ENCODE measurements around the gene ODC1.
"Not testable (repeated sequence)": the region's sequence is repeated elsewhere in the genome, so short reads cannot be mapped to it uniquely, and the experiment has no call there.

The ODC1 gene

DNA sequence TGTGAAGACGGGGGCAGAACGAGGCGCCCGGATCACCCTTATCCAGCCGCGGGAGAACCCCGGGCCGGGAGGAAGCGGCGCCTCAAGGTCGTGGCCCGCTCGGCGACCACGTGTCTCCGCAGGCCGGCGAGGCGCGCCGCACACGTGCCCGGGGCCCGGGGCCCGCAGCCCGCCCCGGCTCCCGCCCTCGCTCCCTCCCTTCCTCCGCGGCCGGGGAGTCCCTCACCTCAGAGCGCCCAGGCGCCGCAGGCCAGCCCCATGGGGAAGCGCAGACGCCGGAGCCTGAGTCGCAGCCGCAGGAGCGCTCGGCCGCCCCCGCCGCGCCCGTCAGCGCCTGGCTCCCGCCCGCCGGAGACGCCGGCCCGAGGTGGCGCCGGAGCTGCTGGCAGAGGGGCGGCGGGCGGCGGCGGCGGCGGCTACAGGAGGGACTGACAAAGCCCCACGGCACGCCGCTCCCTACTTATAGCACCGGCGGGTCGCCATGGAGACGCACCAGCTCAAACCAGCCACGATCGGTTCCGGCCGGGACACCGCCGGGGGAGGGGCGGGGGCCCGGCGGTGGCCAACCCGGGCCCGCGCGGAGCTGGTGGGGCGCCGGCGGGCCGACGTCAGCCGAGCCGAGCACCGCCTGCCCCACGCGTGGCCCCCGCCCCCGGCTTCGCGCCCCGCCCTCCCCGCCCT, at the start of gene ODC1:
Gene ODC1, minus strand, starts transcription at position 433 of the 681 bp plus-strand sequence. CDS start 3,295 bp downstream, outside the sequence.
- peak; percentile 94 to 96 for DNase-seq

DNA sequence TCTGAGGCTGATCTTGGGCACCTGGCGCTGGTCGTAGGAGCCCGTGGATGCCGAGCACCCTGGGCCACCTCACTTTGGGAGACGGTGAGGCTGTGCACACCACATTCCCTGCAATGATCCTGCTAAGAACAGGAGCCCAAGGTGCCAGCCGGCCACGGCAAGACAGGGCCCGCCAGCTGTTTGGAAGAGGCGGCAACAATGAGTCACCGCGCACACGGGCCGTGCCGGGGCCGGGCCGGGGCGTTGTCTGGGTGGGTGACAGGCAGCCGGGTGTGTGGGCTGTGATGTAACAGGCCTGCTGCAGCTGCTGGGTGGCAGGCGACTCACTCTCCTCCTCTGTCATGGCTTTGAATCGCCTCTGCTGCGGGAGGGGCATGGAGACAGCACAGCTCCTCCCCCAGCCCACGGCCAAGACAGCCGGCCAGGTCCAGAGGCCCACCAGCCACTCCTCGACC, 49.7 kb upstream of the ODC1 start:
- no peak for DNase-seq

DNA sequence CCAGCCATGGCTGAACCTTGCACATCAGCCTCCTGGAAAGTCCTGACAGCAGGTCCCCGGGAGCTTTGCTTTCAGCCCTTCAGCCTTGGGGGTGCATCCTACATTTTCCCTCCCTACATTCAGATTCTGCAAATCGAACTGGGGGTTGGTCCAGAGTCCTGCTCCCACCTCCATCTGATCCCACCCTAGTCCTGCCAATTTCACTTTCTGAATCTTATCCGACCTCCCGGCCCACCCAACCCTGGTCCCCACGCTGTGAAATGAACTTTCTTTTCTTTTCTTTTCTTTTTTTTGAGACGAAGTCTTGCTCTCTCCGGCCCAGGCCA, 47.8 kb upstream of the ODC1 start:
- DNase-seq, result no peak

DNA sequence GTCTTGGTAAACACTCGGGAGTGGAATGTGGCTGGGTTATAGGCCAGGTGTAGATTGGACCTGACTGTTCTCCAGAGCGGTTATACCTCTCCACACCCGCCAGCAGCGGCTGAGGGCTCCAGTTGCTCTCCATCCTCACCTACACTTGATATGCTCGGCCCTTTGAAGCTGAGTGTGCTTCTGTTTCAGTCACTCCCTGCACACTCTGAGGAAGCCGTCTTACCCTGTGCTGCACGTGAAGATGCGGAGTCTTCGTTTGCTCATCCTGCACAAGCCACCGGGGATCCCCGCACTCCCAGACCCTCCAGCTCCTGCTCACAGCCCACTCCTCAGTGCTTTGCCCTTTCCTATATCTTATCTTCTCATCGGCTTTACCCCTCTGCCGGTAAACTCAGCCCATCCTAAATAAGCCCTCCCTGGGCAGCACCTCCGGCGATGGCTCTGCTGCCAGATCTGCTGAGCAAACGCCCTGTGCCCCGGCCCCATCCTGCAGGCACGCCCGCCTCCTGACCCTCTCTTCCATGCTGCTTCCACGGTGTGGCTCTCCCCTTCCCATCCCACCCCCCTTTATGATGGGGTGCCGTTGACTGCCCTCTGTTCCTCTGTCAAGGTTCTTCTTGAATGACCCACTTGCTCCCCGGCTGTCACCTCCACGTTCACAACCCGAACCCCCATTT, 47.3 kb upstream of the ODC1 start:
- DNase-seq, result no peak

DNA sequence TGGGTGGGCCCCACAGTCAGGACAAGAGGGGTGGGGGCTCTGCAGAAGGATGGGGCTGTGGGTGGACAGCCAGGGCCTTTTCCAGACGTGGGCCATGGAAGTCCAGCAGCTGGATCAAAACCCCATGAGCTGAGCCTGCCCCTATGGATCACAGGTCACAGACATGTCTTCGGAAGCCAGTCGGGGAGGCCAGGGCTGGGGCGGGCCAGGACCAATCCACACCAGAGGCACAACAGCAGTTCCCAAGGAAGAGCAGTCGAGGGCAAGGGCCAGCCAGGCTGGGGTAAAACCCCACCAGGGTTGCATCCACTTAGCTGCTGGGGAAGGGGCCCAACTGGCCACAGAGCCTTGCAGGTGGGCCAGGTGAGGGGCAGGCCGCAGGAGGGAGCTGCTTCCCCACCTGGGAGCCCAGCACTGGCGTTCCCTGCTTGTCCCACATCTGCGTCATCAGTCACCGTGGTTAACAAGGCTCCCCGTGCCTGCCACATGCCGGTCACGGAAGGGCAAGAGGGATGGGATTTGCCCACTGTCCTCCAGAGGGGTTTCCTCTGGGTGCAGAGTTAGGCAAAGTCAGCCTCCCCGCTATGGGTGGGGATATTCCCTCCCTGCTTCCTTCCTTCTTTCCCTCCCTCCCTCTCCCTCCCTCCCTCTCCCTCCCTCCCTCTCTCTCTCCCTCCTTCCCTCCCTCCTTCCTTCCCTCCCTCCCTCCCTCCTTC, 46.4 kb upstream of the ODC1 start:
- no peak for DNase-seq

DNA sequence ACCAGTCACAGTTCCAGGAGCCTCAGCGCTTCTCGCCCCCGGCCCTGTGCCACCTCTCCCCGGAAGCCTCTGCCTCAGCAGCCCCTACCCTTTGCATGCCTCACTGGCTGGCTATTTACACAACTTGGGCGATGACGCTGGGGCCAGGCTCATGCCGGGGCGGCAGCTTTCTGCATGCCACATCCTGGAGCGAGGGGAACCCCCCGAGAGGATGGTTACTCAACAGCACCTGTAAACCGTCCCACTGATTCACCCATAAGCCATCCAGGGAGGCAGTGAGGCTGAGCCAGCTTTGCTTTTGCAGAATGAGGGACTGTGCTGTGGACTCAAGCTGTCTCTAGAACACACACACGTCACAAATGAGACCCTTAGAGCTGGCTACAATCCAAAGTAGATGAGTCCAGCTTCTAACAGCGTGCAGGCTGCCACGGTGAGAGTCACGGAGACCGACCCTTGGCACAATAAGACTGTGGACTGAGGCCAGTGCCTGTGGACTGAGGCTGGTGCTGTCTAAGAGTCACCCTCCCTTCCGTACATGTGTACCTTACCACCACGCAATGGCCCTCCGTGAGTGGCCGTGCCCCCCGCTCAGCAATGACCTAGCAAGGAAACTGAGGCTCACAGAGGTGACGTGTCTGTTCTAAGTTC, 45.6 kb upstream of the ODC1 start:
- no peak for DNase-seq

DNA sequence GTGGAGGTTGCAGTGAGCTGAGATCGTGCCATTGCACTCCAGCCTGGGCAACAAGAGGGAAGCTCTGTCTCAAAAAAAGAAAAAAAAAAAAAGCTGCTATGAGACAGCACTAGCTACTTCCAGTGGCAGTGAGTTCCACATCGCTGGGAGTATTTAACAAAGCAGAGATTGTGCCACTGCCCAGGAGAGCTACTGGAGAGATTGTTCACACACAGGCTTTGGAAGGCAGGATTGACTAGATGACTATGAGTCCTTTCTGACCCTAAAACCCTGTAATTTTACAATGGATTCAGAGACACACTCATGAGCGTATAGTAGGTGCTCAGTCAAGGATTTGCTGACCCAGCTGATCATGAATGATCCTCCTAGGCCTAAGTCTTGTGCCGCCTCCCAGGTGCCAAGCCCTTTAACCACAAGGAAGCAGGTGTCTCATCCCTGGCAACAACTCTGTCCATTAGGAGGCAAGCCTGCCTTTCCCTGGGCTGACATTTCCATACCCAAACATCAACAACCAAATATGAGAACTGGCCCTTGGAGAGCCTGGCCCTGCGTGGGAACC, 45.0 kb upstream of the ODC1 start:
- no peak for DNase-seq

DNA sequence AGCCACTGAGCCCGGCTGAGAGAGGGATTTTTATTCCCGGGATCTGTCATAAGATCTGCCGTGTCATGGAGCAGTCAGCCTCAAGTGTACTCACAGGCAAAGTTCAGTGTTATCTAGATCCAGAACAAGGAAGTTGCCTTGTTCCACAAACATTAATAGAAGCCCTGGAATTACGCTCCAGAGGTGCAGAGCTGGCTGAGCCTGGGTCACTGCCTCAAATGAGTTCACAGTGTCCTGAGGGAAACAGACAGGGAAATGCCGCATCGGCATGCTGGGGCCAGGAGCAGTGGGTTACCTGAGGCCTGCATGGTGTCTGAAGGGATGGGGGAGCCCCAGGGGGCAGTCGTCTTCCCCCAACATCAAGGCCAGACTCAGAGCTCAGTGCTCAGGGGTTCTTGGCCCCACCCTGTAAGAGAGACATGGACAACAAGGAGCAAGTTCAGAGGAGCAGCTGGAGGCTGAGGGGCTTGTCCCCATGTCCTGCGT, 42.7 kb upstream of the ODC1 start:
- no peak for DNase-seq

DNA sequence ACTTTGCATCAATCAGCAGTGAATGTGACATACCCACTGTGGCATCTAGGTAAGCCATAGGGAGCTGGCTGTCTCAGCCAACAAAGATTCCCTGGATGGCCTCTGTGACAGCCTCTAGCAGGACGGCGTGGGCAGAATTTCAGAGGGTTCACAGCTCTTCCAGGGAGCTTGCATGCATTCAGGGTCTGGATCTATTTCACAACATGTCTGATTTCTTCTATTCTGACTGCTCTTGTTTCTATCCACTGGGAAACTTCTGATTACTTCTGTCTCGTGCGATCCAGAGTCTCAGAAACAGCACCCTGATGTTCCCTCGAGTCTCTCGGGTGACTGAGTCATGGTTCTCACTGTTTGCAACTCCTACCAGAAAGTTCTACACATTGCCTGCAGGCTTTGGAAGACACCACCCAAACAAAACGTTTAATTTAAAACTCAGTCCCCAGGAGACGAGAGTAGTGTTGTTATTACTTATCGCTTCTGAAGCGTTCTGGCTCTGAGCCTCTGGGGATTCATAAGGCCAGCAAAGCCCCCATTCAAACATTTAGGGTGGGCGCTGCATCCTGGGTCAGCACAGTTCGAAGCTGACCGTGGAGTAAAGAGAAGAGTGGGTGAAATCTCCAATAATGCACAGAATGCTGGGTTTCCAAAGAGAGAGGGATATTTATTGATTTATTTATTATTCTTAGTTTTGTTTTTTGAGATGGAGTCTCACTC, 41.9 kb upstream of the ODC1 start:
- no peak for DNase-seq

DNA sequence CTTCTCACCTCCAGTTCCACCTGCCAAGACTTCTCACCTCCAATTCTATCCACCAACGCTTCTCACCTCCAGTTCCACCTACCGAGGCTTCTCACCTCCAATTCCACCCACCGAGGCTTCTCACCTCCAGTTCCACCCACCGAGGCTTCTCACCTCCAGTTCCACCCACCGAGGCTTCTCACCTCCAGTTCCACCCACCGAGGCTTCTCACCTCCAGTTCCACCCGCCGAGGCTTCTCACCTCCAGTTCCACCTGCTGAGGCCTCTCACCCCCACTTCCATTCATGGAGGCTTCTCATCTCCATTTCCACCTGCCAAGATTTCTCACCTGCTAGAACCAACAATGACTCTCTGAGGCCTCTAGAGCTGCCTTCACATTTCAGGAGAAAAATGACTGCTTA, 40.0 kb upstream of the ODC1 start:
- DNase-seq, result not testable (repeated sequence)

DNA sequence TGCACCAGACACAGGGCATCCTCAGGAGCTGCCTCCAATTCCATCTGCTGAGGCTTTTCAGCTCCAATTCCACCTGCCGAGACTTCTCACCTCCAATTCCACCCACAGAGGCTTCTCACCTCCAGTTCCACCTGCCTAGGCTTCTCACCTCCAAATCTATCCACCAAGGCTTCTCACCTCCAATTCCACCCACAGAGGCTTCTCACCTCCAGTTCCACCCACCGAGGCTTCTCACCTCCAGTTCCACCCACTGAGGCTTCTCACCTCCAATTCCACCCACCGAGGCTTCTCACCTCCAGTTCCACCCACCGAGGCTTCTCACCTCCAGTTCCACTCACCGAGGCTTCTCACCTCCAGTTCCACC, 39.6 kb upstream of the ODC1 start:
- not testable (repeated sequence) for DNase-seq

DNA sequence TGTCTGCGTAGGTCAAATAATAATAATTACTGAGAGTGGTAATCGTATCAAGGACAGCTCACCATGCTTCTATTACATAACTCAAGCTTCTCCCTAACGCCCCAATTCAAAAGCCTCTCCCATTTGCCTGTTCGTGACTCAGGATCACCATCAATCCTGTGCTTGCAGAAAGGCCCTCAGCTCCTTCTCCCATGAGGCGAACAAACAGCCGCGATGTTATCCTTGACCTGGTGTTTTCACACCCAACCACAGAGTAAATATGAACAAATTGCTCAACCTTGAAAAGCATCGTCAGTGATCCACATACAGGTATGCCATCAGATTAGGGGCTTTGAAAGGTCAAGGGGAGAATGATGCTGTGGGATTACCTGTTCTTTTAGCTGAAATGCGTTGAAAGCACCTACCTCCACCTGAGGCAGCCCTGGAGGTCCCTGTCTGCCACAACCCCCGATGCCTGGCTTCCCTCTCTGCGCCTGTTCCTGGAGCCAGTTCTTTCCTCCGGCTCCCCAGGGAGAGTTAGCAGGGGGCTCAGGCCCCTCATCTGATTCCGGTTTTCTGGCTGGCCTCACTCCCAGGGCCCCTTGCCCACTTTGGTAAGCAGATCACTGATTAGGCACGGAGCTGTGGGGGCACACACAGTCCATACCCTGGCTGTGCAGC, 39.1 kb upstream of the ODC1 start:
- DNase-seq, result no peak

DNA sequence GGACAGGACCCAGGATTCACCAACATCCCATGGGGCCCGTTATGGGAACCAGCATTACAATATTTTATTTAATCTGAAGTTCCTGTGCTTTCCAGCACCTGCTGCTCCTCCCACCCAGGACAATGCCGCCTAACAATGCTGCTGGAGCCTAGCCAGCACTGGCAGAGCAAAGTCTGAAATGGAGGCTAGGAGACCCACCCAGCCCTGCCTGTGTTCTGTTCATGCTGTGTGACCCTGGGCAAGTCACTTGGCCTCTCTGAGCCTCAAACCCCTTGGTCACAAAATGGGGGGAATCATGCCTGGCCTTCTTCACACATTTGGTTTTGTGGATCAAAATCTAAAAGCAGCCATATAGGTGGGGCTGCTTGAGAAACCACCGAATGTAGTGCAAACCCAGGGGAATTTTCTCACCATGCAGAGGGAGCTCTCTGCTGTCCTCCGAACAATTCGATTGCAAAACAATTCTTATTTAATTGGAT, 38.5 kb upstream of the ODC1 start:
- no peak for DNase-seq

DNA sequence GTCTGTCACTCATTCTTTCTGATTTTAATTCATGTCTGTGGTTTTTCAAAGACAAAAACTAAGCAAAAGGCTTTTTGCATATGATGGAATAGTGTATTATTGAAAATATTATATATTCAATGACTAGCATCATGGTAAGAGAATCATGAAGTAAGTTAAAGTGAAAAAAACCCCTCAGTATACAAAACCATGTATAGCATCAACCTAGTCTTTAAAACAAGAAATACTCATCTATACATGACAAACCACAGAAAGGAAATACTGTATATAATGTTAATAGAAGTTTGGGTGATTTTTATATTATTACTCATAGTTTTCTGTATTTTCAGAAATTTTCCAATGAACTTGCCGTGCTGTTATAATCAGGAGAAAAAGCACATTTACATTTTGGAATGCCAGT, 38.0 kb upstream of the ODC1 start:
- DNase-seq, result no peak

DNA sequence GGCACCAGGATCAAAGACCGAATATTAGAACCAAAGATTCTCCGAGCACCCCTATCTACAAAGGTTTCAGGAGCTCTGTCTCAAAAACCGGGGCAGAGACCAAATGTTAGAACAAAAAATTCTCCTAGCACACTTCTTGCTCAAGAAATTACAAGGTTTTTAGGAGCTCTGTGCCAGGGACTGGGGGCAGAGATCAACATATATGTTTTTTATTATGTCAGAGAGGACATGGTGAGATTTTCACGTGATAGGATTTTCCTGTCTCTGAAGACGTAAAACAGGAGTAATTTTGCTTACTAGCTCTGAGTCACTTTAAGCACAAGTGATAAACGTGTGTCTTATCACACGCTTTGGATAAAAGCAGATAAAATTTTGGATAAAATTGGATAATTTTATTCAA, 34.8 kb upstream of the ODC1 start:
- DNase-seq, result no peak

DNA sequence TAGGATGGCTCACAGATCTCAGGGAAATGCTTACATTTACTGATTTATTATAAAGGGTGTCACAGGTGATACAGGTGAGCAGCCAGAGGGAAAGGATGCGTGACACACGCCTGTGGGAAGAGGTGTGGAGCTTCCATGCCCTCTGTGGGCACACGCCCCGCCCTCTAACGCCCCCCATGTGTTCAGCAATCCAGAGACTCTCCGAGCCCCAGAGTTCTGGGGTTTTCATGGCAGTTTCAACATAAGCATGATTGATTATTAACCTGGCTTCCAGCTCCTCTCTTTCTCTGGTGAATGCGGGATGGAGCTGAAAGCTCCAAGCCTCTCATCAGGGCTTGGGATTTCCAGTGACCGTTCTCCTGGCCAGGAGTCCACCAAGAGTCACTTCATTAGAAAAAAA, 34.3 kb upstream of the ODC1 start:
- DNase-seq, result no peak

DNA sequence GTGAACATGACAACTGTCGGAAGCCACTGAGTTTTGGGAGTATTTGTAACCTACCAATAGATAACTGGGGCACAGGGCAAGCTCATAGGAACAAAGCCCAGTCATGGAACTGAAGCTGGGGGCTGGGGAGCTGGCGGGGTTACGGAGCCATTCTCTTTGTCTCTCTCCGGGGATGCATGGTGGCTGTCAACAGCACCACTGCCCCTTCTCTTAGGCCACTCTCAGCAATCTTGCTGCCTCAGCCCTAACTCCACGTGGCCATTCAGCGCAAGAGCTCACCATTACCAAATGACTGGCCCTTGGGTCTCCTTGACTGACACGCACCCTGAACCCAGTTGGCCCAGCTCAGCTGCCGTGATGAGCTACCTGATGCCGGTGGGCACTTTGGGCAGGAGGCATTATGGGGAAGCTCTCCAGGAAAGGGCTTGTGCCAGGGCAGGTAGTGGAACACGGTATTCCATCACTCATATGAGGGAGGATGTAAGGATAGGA, 33.6 kb upstream of the ODC1 start:
- no peak for DNase-seq

DNA sequence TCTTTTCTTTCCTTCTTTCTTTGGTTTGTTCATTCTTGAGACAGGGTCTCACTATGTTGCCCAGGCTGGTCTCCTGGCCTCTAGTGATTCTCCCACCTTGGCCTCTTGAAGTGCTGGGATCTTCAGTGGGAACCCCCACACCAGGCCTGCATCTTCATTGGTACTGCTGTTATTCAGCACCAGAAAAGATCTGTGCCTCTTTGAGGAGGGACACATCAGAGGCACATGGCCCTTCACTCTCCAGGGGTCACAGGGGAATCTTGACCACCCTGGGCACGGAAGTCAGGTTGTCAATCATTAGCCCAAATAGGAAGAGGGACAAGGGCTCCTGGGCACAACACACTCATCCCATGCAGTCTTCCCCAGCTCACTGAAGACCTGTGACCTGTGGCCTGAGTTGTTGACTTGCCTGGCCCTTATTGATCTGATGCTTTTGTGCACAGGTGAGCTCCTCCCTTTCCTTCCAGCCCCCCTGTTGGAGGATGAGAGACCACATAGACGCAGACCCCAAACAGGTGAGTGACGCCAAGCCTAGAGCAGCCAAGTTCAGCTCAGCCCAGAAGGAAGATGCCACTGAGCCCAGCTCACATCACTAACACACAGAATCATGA, 33.0 kb upstream of the ODC1 start:
- no peak for DNase-seq

DNA sequence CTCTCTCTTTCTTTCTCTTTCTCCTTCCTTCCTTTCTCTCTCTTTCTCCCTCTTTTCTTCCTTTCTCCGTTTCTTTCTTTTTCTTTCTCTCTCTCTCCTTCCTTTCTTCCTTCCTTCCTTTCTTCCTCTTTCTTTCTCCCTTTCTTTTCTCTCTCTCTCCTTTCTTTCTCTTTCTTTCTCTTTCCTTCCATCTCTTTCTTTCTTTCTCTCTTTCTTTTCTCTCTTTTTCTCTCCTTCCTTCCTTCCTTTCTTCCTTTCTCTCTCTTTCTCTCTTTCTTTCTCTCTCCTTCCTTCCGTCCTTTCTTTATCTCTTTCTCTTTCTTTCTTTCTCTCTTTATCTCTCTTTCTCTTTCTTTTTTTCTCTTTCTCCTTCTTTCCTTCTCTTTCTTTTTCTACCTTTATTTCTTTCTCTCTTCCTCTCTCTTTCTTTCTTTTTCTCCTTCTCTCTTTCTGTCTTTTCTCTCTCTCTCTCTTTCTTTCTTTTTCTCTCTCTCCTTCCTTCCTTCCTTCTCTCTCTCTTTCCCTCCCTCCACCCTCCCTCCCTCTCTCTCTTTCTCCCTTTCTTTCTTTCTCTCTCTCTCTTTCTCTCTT, 32.3 kb upstream of the ODC1 start:
- no peak for DNase-seq

DNA sequence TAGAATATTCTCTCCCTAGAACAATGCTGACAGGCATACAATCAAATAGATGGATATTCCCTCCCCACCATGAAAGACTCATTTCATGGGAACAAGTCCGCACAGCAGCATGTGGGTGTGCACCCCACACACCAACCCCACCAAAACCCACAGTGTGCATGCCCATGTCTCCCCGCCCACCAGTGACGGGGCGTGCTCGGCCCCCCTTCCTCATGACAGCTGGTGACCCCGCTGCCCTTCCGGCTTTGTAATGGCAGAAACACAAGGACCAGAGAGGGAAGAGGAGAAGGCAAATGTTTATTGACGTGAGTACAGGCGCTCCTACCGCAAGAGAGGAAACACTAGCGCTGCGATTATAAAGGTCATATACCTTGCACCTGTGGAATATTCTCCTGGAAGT, 30.8 kb upstream of the ODC1 start:
- no peak for DNase-seq

DNA sequence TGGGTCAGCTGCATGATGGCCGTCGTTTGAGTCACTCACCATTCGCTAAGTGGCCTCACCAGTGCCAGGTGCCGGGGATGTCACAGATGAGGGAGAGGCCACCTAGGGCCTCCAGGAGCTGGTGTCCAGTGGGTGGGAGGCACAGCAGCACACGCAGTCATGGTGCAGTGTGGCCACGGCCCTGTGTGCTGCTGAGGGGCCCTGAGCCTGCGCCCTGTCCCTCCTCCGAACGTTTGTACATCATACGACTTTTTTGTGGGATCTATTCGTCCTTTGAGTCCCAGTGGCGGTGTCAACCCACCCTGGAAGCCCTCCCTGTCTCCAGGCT, 30.1 kb upstream of the ODC1 start:
- DNase-seq, result no peak
